Stromal cell of bone marrow (primary cell): ENCODE results near the gene AGL.
"Not testable (repeated sequence)": the region's sequence is repeated elsewhere in the genome, so short reads cannot be mapped to it uniquely, and the experiment has no call there.

Source experiments
- DNase-seq: peaks from one replicate; pipeline ENCODE4 v3.0.0-alpha.2; 2012; ENCODE audit warnings: low read depth

AGL gene

GRCh38 chr1:99851850-99852454 is 1.8 kb downstream of the AGL start:
- no peak for DNase-seq

GRCh38 chr1:99852648-99853047 is 2.5 kb downstream of the AGL start:
- DNase-seq = peak; percentile 27

GRCh38 chr1:99855914-99856450 is 5.8 kb downstream of the AGL start:
- DNase-seq = peak; percentile 11

GRCh38 chr1:99857041-99857440 is 6.9 kb downstream of the AGL start:
- DNase-seq = not testable (repeated sequence)

GRCh38 chr1:99858286-99858685 is 8.1 kb downstream of the AGL start:
- no peak for DNase-seq

- no peak for DNase-seq
These were observed 8.7 kb downstream of the AGL start for GRCh38 chr1:99858881-99859280.

- no peak for DNase-seq
These were observed 10.5 kb downstream of the AGL start for GRCh38 chr1:99860703-99861102.

GRCh38 chr1:99867682-99868081 is 17.5 kb downstream of the AGL start:
- no peak for DNase-seq

GRCh38 chr1:99869304-99869703 is 19.1 kb downstream of the AGL start:
- DNase-seq = peak; percentile 61

- no peak for DNase-seq
These were observed 19.6 kb downstream of the AGL start for GRCh38 chr1:99869723-99870122.

GRCh38 chr1:99872063-99872462 is 21.9 kb downstream of the AGL start:
- no peak for DNase-seq

GRCh38 chr1:99877568-99877967 is 27.4 kb downstream of the AGL start:
- DNase-seq = no peak

- DNase-seq = no peak
These were observed 36.0 kb downstream of the AGL start for GRCh38 chr1:99886179-99886578.

GRCh38 chr1:99886841-99887240 is 36.7 kb downstream of the AGL start:
- DNase-seq = peak; percentile 16

- DNase-seq = no peak
These were observed 37.7 kb downstream of the AGL start for GRCh38 chr1:99887890-99888289.

GRCh38 chr1:99891997-99892396 is 41.8 kb downstream of the AGL start:
- DNase-seq = no peak

GRCh38 chr1:99903278-99903677 is 53.1 kb downstream of the AGL start:
- not testable (repeated sequence) for DNase-seq

- no peak for DNase-seq
These were observed 56.4 kb downstream of the AGL start for GRCh38 chr1:99906535-99906934.

- DNase-seq = no peak
These were observed 67.1 kb downstream of the AGL start for GRCh38 chr1:99917214-99917613.

GRCh38 chr1:99919220-99919619 is 69.1 kb downstream of the AGL start:
- DNase-seq = no peak

- DNase-seq = no peak
These were observed 84.6 kb downstream of the AGL start for GRCh38 chr1:99934801-99935200.

GRCh38 chr1:99935534-99935933 is 85.4 kb downstream of the AGL start:
- DNase-seq = no peak

- DNase-seq = no peak
These were observed 85.9 kb downstream of the AGL start for GRCh38 chr1:99936071-99936470.

- no peak for DNase-seq
These were observed 92.6 kb downstream of the AGL start for GRCh38 chr1:99942723-99943122.
